ENCODE measurements around the gene FAM76B.

Gene FAM76B

GRCh38 chr11:95736355-95736754, 53.2 kb downstream of the FAM76B start:
- TF ChIP-seq CTCF (IDR thresholded peaks at IDR 0.05; ENCODE audit: low read depth, low read length, missing control alignments): no peak
- H3K4me3 ChIP-seq (replicated peaks; ENCODE audit: low read depth, low read length): no peak overlapping the region
- DNase-seq (ENCODE audit: extremely low read depth, low read depth): no peak

GRCh38 chr11:95734009-95734572, 55.5 kb downstream of the FAM76B start:
- DNase-seq (ENCODE audit: extremely low read depth, low read depth): no peak
- no peak for TF ChIP-seq CTCF (IDR thresholded peaks at IDR 0.05; ENCODE audit: low read depth, low read length, missing control alignments)
- H3K4me3 ChIP-seq (replicated peaks; ENCODE audit: low read depth, low read length): no peak overlapping the region

- no peak for DNase-seq (ENCODE audit: extremely low read depth, low read depth)
- TF ChIP-seq CTCF (IDR thresholded peaks at IDR 0.05; ENCODE audit: low read depth, low read length, missing control alignments): no peak
- H3K4me3 ChIP-seq (replicated peaks; ENCODE audit: low read depth, low read length): no peak overlapping the region
These were observed 56.5 kb downstream of the FAM76B start for GRCh38 chr11:95732930-95733602.

GRCh38 chr11:95729462-95729861, 60.1 kb downstream of the FAM76B start:
- no peak for DNase-seq (ENCODE audit: extremely low read depth, low read depth)
- no peak overlapping the region for H3K4me3 ChIP-seq (replicated peaks; ENCODE audit: low read depth, low read length)
- no peak for TF ChIP-seq CTCF (IDR thresholded peaks at IDR 0.05; ENCODE audit: low read depth, low read length, missing control alignments)

GRCh38 chr11:95728790-95729189, 60.8 kb downstream of the FAM76B start:
- no peak for DNase-seq (ENCODE audit: extremely low read depth, low read depth)
- H3K4me3 ChIP-seq (replicated peaks; ENCODE audit: low read depth, low read length): no peak overlapping the region
- no peak for TF ChIP-seq CTCF (IDR thresholded peaks at IDR 0.05; ENCODE audit: low read depth, low read length, missing control alignments)

- H3K4me3 ChIP-seq (replicated peaks; ENCODE audit: low read depth, low read length): no peak overlapping the region
- TF ChIP-seq CTCF (IDR thresholded peaks at IDR 0.05; ENCODE audit: low read depth, low read length, missing control alignments): no peak
- no peak for DNase-seq (ENCODE audit: extremely low read depth, low read depth)
These were observed 61.5 kb downstream of the FAM76B start for GRCh38 chr11:95728094-95728493.

All from HFF-Myc (cell line).